HepG2 (cell line): ENCODE results near the gene NRG3. TPM values are rescaled to one million over a fixed set of nuclear protein-coding genes. Genes with fewer than 3 reads are reported as not detected.

ENCODE experiments used
- ATAC-seq: fragments of 200-7000 bp; cut with Tn5 transposase; 3 replicates; pipeline ENCODE4 v1.9.1; 2020; ENCODE audit warnings: mild to moderate bottlenecking, moderate library complexity
- BruUV-seq: library from RNA; stranded (reverse); fragments of 400-500 nt; replicated peaks from 2 replicates; lab custom pipeline; 2021; lab: Mats Ljungman, UMichigan
- CTCF ChIA-PET: fragments of 300-600 bp; formaldehyde crosslinking; extraction: SDS; loops from one replicate; lab custom pipeline; 2021; ENCODE audit warnings: low total read pairs, inconsistent platforms, low intra/inter-chr PET ratio; lab: Yijun Ruan, JAX
- POLR2A ChIA-PET: fragments of 350-600 bp; sonication (Branson Sonifier 250); formaldehyde crosslinking; loops from one replicate; lab custom pipeline; 2020; ENCODE audit warnings: antibody characterized with exemption, inconsistent platforms; lab: Yijun Ruan, JAX
- DNase-seq: peaks from one replicate; pipeline ENCODE4 v3.0.0-alpha.2; 2015; ENCODE audit warnings: low spot score
- FAIRE-seq: peaks from 3 replicates; lab custom pipeline; 2011; peaks lifted over from hg19 to GRCh38; lab: Jason Lieb, UNC
- H2AFZ ChIP-seq: one replicate; pipeline ENCODE4 v1.6.1; 2011; ENCODE audit warnings: low read length, inconsistent platforms
- H3K27ac ChIP-seq: fragments of 300-600 bp; 3 replicates; pipeline ENCODE4 v1.8.0; 2011; ENCODE audit warnings: mixed run types, mild to moderate bottlenecking, mixed read lengths, low read length, inconsistent platforms; ENCODE audit not compliant: insufficient read depth; ENCODE audit errors: extremely low read length
- H3K27me3 ChIP-seq, 2 experiments: fragments of 200-600 bp in 1 of 2; 2 replicates in 1 of 2; 3 replicates in 1 of 2; pipeline versions ENCODE4 v1.6.0 to v1.8.0; 2011; ENCODE audit warnings: low read length in 2 of 2, mild to moderate bottlenecking in 2 of 2, moderate library complexity in 2 of 2, inconsistent platforms in 1 of 2; ENCODE audit not compliant: insufficient read depth in 2 of 2, control insufficient read depth in 1 of 2
- H3K36me3 ChIP-seq, 2 experiments: fragments of 200-600 bp in 1 of 2; replicated peaks in 1 of 2; 2 replicates in 1 of 2; 3 replicates in 1 of 2; pipeline versions ENCODE4 v1.5.1 to v1.8.0; 2011; ENCODE audit warnings: low read length in 2 of 2, inconsistent platforms in 1 of 2; ENCODE audit not compliant: insufficient read depth in 2 of 2, control insufficient read depth in 1 of 2
- H3K4me1 ChIP-seq: 2 replicates; pipeline ENCODE4 v1.5.1; 2012; ENCODE audit warnings: low read length, inconsistent platforms; ENCODE audit not compliant: insufficient read depth
- H3K4me2 ChIP-seq: 2 replicates; pipeline ENCODE4 v1.6.0; 2011; ENCODE audit warnings: low read depth, low read length, inconsistent platforms
- H3K4me3 ChIP-seq, 3 experiments: fragments of 200-600 bp in 1 of 3; sonication (generic), shearing (Covaris generic) in 1 of 3; replicated peaks in 1 of 3; 2 replicates each; pipeline ENCODE4 v1.5.1; 2011 to 2016; ENCODE audit warnings: low read length in 3 of 3, inconsistent platforms in 2 of 3, low read depth in 2 of 3, mild to moderate bottlenecking in 2 of 3, control low read depth in 1 of 3, mixed read lengths in 1 of 3; ENCODE audit not compliant: insufficient read depth in 1 of 3
- H3K79me2 ChIP-seq: one replicate; pipeline ENCODE4 v1.6.1; 2011; ENCODE audit warnings: low read length, inconsistent platforms; ENCODE audit not compliant: insufficient read depth
- H3K9ac ChIP-seq: 2 replicates; pipeline ENCODE4 v1.6.0; 2011; ENCODE audit warnings: mild to moderate bottlenecking, low read depth, low read length, inconsistent platforms; ENCODE audit not compliant: insufficient read depth
- H3K9me3 ChIP-seq: 2 replicates; pipeline ENCODE4 v1.5.1; 2012; ENCODE audit warnings: mild to moderate bottlenecking, low read length
- H4K20me1 ChIP-seq: 2 replicates; pipeline ENCODE4 v1.6.0; 2011; ENCODE audit warnings: inconsistent platforms, mild to moderate bottlenecking, low read length, moderate library complexity; ENCODE audit not compliant: insufficient read depth
- ARID2 ChIP-seq: sonication (generic); formaldehyde crosslinking; IDR thresholded peaks from 2 replicates; pipeline ENCODE4 v1.8.1; 2022; ENCODE audit warnings: mild to moderate bottlenecking, missing genetic modification reagents, borderline replicate concordance
- ARNTL ChIP-seq: sonication (generic); formaldehyde crosslinking; IDR thresholded peaks from 2 replicates; pipeline ENCODE4 v1.4.0; 2020; ENCODE audit warnings: mild to moderate bottlenecking, missing genetic modification reagents
- CERS6 ChIP-seq: sonication (generic); formaldehyde crosslinking; IDR thresholded peaks from 2 replicates; pipeline ENCODE4 v1.5.0; 2020; ENCODE audit warnings: missing genetic modification reagents
- DNMT3B ChIP-seq: conservative IDR thresholded peaks from 2 replicates; pipeline ENCODE4 v1.6.1; 2016; ENCODE audit warnings: missing biosample characterization, control low read depth
- GPBP1L1 ChIP-seq: sonication (generic); formaldehyde crosslinking; IDR thresholded peaks from 2 replicates; pipeline ENCODE4 v1.5.0; 2020; ENCODE audit warnings: mild to moderate bottlenecking, missing genetic modification reagents
- NR0B2 ChIP-seq: sonication (generic); formaldehyde crosslinking; IDR thresholded peaks from 2 replicates; pipeline ENCODE4 v1.4.0; 2020; ENCODE audit warnings: mild to moderate bottlenecking, missing genetic modification reagents
- ZBTB8A ChIP-seq: sonication (generic); formaldehyde crosslinking; IDR thresholded peaks from 2 replicates; pipeline ENCODE4 v1.4.0; 2020; ENCODE audit warnings: mild to moderate bottlenecking, low read depth, missing genetic modification reagents, borderline replicate concordance
- ZNF225 ChIP-seq: sonication (generic); formaldehyde crosslinking; IDR thresholded peaks from 2 replicates; pipeline ENCODE4 v1.4.0; 2020; ENCODE audit warnings: mild to moderate bottlenecking, missing genetic modification reagents
- ZNF709 ChIP-seq: sonication (generic); formaldehyde crosslinking; IDR thresholded peaks from 2 replicates; pipeline ENCODE4 v1.5.0; 2020; ENCODE audit warnings: mild to moderate bottlenecking, missing genetic modification reagents
- WGBS: methylation state at CpG from one replicate; pipeline ENCODE4 v1.1.6; 2017; ENCODE audit warnings: low lambda C conversion rate; 5-methylcytosine and 5-hydroxymethylcytosine counted together
- in situ Hi-C: cut with HindIII; loops from 2 replicates; pipeline ENCODE4 v1.10.0; 2017; ENCODE audit warnings: low pct_unique_long_range_greater_than_20kb; ENCODE audit not compliant: extremely low pct_ligation_motif_present
- intact Hi-C: fragments of 100-400 bp; cut with micrococcal nuclease; formaldehyde crosslinking; loops from one replicate; pipeline ENCODE4 v1.10.0; 2022; ENCODE audit not compliant: unreplicated experiment
- polyA plus RNA-seq, 8 experiments: library from polyadenylated mRNA; depleted of rRNA in 3 of 8; stranded (reverse) in 7 of 8; unstranded in 1 of 8; fragments of >200 nt; fragmentation: Illumina TruSeq in 4 of 8; extraction: Trizol in 4 of 8; gene quantifications; 2 replicates each; pipeline versions ENCODE4 v1.2.1 to v1.2.3, GENCODE V29; 2011 to 2016; ENCODE audit warnings: low read depth in 4 of 8, missing spikeins in 1 of 8, mixed read lengths in 1 of 8; ENCODE audit not compliant: insufficient read depth in 1 of 8
- total RNA-seq, 5 experiments: library from RNA; depleted of rRNA; stranded (reverse); fragments of >200 nt; fragmentation: Illumina TruSeq; extraction: Trizol; gene quantifications; 2 replicates each; pipeline ENCODE4 v1.2.3, GENCODE V29; 2016; ENCODE audit warnings: low read depth in 1 of 5
- TF ChIP-seq, protein P1 (sequence below): sonication (generic); formaldehyde crosslinking; IDR thresholded peaks from 2 replicates; pipeline ENCODE4 v1.4.0; 2020; ENCODE audit warnings: missing genetic modification reagents
- TF ChIP-seq, protein P2 (sequence below): sonication (generic); formaldehyde crosslinking; IDR thresholded peaks from 2 replicates; pipeline ENCODE4 v1.8.0; 2022; ENCODE audit warnings: missing genetic modification reagents, mild to moderate bottlenecking, inconsistent platforms, borderline replicate concordance

NRG3 gene
- total and polyA plus RNA-seq, 2 of the 13 experiments (the other 11 are each of a cell fraction or from before 2014, with no cell fraction given): not detected

GRCh38 chr10:82535457-82535856 is 660.5 kb downstream of the NRG3 start:
- Histone ChIP-seq H3K79me2 (no peaks in the 10 kb centered on the region), H3K36me3 (no peaks in the 10 kb centered on the region)
- WGBS: 62% methylated on average over 3 of the region's 3 CpGs
- POLR2A ChIA-PET: no interaction called here
- TF ChIP-seq, protein P1, sequence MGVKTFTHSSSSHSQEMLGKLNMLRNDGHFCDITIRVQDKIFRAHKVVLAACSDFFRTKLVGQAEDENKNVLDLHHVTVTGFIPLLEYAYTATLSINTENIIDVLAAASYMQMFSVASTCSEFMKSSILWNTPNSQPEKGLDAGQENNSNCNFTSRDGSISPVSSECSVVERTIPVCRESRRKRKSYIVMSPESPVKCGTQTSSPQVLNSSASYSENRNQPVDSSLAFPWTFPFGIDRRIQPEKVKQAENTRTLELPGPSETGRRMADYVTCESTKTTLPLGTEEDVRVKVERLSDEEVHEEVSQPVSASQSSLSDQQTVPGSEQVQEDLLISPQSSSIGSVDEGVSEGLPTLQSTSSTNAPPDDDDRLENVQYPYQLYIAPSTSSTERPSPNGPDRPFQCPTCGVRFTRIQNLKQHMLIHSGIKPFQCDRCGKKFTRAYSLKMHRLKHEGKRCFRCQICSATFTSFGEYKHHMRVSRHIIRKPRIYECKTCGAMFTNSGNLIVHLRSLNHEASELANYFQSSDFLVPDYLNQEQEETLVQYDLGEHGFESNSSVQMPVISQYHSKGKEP (CRISPR knock-in tag): no peak
- TF ChIP-seq ZBTB8A: no peak
- TF ChIP-seq, all 625 proteins: peak for 0
- H3K27ac ChIP-seq: no peak overlapping the region
- CTCF ChIA-PET: no interaction called here
- H2AFZ ChIP-seq: no peak overlapping the region
- H4K20me1 ChIP-seq: no peaks in the 10 kb centered on the region
- intact Hi-C loops: no loop called here
- no peak overlapping the region for H3K4me3 ChIP-seq
- ATAC-seq (no peak), FAIRE-seq (no peak), DNase-seq (no peak)
- H3K4me2 ChIP-seq: no peak overlapping the region
- BruUV-seq: no TSS peak
- peaks cover 68% of the 10 kb centered on the region for H3K9me3 ChIP-seq
- in situ Hi-C loops: no loop called here
- no peak overlapping the region for H3K9ac ChIP-seq
- H3K4me1 ChIP-seq: no peaks in the 10 kb centered on the region
- H3K27me3 ChIP-seq: no peaks in the 10 kb centered on the region

DNA sequence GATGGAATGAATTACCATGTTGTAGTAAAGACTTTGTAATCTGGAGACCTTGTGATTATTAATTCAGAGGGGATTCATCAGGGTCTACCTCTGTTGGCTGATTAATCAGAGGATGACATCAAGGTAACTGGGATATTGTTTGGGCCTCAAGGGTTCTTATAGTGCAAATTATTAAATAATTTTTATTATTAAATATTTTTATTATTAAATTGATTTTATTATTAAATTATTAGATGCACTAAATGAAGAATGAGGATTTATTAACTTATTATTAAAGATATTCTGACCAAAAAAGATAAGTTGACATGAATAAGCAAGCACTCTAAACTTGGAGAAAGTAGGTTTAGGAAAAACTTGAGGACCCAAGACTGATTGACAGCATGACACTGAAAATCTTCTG is 661.7 kb downstream of the NRG3 start:
- in situ Hi-C loops: no loop called here
- Histone ChIP-seq H3K79me2 (no peaks in the 10 kb centered on the region), H3K27ac (no peak overlapping the region), H3K9me3 (peaks cover 74% of the 10 kb centered on the region), H3K4me2 (no peak overlapping the region), H4K20me1 (no peaks in the 10 kb centered on the region), H3K27me3 (no peaks in the 10 kb centered on the region), H3K9ac (no peak overlapping the region), H3K4me3 (no peak overlapping the region), H2AFZ (no peak overlapping the region), H3K36me3 (no peaks in the 10 kb centered on the region), H3K4me1 (no peaks in the 10 kb centered on the region)
- DNase-seq (no peak), ATAC-seq (no peak), FAIRE-seq (no peak)
- ChIA-PET CTCF (no interaction called here), POLR2A (no interaction called here)
- TF ChIP-seq ARID2 (CRISPR knock-in tag): no peak
- no peak for TF ChIP-seq ZNF709
- TF ChIP-seq, protein P2, sequence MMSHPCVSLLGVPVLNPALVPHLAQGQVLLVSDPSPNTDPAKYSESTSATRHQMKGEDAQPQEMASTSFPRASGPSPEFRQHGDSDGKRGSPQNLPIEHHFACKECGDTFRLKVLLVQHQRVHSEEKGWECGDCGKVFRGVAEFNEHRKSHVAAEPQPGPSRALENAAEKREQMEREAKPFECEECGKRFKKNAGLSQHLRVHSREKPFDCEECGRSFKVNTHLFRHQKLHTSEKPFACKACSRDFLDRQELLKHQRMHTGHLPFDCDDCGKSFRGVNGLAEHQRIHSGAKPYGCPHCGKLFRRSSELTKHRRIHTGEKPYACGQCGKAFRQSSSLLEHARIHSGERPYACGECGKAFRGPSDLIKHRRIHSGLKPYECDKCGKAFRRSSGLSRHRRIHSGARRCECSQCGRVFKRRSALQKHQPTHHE (CRISPR knock-in tag): no peak
- no peak for TF ChIP-seq GPBP1L1
- TF ChIP-seq ZNF225 (CRISPR knock-in tag): no peak
- no peak for TF ChIP-seq NR0B2
- no peak for TF ChIP-seq CERS6
- no peak for TF ChIP-seq ARNTL (CRISPR knock-in tag)
- TF ChIP-seq DNMT3B: no peak
- intact Hi-C loops: no loop called here
- BruUV-seq: no TSS peak
